Ecto neural progenitor cell (in vitro differentiated cells): ENCODE measurements around the gene CDH4.
"Not testable (repeated sequence)": the region's sequence is repeated elsewhere in the genome, so short reads cannot be mapped to it uniquely, and the experiment has no call there.

Experiments used
- DNase-seq: peaks from one replicate; pipeline ENCODE4 v3.0.0-alpha.2; 2018; ENCODE audit warnings: low spot score

Gene CDH4

DNA sequence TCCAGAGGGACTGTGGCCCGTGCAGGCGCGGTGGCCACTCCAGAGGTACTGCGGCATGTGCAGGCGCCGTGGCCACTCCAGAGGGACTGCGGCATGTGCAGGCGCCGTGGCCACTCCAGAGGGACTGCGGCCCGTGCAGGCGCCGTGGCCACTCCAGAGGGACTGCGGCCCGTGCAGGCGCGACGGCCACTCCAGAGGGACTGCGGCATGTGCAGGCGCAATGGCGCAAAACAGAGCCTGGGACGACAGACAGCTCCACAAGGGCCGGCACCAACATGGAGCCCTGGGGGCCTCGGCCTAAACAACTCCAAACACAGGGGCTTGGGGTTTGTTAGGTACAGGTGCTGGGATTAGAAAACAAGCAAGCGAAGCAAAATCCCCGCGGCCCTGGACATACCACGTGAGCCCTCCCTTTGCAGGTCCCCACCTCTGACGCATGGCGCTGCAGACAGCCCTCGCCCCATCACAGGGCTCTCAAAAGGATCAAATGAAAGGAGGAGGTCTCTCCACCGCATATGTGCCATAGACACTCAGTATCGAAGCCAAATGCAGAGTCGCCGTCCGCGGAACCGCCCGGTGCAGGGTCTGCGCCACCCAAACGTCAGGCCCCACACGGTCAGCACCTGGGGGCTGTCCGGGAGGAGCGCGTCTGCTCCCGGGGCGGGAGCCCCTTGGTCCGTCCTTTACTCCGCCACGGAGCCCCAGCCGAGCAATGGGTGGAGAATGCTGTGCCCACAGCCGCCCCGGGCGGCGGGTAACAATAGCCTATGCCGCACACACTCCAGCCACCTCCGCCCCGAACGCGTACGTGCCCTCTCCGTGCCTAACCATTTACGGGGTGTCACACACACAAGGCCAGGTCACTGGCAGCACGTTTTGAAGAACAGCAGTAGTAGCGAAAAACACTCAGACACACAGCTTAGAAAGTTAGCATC, 727.9 kb downstream of the CDH4 start:
- DNase-seq, result no peak

DNA sequence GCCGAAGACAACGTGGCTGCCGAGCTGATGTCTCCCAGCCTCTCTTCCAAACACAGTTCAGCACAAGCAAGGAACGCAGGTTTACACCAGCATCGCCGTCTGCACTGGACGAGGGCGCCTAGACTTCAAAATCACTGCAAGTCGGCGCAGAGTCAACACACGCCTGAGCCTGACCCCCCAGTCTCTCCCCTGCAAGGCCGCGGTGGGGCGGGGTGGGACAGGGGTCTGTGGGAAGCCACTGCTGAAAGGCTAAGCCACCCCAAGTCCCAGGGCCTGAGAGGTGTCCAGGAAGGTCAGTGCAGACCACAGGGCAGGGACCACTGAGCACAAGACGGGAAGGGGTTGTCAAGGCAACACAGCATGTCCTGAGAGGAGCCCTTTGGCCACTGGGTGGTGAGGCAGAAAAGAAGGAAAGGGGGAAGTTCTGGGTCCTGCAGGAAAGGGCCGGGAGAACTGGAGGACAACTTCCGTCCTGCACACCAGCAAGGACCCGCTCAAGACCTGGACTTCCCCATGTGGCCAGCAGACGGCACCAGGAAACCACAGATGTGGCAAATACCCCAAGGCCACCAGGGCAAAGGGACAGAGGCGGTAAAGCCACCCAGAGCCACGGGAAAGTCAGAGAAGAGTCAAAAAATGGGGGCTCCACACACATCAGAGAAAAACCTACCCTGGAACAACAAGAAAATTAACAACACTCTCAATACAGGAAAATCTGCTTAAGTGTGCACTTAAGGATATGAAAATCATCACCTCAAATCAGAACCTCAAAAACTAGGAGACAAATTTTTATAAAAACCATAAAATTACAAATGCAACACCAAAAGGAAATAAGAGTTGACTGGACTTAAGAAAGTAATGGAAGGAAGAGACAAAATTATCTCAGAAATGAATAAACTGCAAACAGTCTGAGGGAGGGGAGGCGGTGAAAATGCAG, 728.9 kb downstream of the CDH4 start:
- DNase-seq, result no peak

DNA sequence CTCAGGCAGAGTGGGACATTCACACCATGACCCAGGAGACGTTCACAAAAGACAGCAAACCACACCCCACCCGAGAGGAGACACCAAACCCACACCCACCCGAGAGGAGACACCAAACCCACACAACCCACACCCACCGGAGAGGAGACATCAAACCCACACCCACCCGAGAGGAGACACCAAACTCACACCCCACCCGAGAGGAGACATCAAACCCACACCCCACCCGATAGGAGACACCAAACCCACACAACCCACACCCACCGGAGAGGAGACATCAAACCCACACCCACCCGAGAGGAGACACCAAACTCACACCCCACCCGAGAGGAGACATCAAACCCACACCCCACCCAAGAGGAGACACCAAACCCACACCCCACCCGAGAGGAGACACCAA, 729.6 kb downstream of the CDH4 start:
- DNase-seq, result not testable (repeated sequence)

DNA sequence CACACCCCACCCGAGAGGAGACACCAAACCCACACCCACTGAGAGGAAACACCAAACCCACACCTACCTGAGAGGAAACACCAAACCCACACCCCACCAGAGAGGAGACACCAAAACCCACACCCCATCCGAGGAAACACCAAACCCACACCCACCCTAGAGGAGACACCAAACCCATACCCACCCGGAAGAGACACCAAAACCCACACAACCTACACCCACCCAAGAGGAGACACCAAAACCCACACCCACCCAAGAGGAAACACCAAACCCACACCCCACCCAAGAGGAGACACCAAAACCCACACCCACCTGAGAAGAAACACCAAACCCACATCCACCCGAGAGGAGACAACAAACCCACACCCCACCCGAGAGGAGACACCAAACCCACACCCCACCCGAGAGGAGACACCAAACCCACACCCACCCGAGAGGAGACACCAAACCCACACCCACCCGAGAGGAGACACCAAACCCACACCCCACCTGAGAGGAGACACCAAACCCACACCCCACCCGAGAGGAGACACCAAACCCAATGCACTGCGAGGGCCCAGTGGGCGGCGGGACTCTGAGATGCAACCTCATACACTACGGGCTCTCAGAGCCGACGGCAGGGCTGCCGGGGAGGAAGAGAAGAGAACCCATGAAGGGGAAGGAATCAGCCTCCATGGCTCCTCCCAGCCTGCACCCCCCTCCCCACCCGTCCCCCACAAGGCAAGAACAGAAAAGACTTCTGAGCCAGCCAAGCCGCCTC, 730.3 kb downstream of the CDH4 start:
- no peak for DNase-seq

DNA sequence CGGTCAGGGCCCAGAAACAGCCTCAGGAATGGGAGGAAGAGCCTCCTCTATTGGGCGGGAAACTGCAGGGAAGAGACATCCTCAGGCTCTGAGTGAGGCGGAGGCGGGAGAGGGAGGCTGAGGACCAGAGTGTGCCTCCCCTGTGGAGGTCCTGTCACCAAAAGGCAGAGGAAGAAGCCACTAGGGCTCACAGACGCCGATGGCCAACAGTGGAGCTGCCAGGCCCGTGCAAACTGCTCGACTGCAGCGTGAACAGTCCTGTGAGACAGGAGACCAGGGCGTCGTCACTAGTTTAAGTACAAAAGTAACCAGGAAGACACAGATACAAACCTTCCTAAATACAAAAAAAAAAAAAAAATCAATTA, 730.9 kb downstream of the CDH4 start:
- DNase-seq, result no peak

DNA sequence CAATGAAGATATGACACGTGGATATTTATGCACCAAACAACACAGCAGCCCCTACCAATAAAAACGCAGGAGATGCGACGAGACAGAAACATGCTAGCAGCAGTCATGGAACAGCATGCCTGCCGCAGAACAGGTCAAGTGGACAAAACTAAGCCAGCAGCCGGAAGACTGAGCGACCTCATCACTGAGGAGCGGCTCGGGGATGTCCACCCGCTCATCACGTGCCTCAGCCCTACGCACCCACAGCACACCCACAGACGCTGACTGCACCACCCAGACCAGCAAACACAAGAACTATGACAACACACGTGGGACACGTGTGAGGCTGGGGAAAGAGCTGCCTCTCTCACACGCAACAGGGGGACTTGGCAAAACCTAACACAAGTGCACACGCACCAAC, 731.9 kb downstream of the CDH4 start:
- DNase-seq, result no peak

DNA sequence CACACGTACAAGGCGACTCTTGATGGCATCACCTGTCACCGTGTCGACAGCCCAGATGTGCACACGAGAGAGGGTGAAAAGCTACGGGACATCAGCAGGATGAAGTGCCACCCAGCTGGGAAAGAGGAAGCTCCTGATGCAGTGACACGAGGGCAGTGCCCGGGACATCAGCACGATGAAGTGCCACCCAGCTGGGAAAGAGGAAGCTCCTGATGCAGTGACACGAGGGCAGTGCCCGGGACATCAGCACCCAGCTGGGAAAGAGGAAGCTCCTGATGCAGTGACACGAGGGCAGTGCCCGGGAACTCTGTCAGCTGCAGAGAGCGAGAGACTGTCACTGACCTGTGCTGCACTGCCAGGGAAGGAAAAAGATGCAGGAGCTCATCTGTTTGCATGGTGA, 732.4 kb downstream of the CDH4 start:
- DNase-seq, result not testable (repeated sequence)

DNA sequence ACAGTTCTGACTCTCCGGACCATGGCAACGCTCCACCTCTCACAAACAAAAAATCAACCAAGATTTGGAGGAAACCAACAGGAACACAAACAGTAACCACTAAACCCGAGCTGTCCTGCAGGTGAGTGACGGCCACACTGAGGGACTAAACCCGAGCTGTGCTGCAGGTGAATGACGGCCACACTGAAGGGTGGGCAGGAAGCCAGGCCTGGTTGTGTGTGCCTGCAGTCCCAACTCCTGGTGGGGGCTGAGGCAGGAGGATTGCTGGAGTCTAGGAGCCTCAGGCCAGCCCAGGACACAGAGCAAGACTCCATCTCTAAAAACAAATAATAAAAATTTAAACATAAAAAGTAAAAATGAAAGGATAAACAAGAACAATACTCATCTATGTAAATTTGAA, 733.0 kb downstream of the CDH4 start:
- no peak for DNase-seq

DNA sequence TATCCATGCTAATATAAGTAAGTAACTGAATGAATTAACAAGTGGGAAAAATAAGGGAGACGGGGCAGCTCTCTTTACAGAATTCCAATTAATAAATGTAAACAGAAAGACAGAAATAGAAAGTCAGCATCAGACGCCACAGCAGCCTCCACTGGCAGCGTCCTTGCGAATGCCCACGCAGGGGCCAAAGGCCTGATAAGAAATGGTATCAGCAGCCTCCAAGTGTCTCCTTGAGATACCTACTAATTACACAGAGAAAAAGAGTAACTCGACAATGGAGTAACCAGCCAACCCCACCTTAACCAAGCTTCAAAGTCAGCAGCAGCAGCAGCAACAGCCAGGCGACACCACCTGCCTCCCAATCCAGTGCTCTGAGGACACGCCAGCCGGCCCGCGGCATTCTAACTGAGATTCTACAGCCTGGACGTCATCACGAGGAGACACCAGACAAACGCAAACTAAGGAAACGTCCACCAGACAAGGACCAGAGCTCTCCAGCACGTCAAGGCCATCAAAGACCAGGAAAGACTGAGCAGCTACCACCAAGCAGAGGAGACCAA, 734.8 kb downstream of the CDH4 start:
- no peak for DNase-seq

DNA sequence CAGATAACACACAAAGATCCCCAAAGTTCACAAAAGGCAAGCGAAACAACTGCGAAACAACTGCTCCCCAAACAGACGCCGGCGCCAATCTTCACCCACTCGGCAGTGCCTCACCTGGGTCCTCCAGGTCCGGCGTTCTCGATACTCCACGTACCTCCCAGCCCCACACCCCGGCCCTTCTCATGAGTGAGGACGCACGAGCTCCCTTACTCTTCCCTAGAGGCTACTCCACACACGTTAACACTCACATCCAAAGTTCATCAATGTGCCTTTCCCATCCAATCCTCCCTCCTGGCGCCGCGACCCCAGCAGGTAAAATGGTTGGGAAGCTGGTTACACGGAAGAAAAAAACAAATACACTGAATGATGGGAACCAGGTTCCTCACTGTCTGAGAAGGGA, 736.6 kb downstream of the CDH4 start:
- DNase-seq, result no peak

DNA sequence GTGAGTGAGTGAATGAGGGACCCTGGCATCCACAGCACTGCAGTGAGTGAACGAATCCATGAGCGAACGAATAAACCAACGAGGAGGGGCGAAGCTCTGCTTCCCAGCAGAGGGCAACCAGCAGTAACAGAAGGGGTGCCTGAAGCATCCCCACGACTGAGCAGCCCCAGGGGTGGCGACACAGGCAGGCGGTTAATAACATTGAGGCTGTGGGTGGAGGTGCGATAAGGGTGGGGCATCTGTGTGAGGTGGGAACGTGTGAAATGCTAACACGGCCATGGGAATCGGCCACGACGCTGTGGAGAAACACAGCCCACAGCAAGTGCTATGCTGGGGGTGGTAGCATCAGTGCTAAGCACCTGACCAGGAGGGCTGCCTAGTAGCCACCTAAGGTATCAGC, 737.7 kb downstream of the CDH4 start:
- no peak for DNase-seq
